HepG2 (cell line): ENCODE data around the gene CCL27. TPM values are rescaled to one million over a fixed set of nuclear protein-coding genes. Genes with fewer than 3 reads are reported as not detected.

Experiments used
- AKAP8 ChIP-seq: sonication (generic); formaldehyde crosslinking; IDR thresholded peaks from 2 replicates; pipeline ENCODE4 v1.5.1; 2020; ENCODE audit warnings: mild to moderate bottlenecking, missing genetic modification reagents
- EP300 ChIP-seq, 3 experiments: sonication (generic) in 1 of 3; formaldehyde crosslinking in 1 of 3; IDR thresholded peaks; 2 replicates each; pipeline versions ENCODE4 v1.5.1 to v1.6.1; 2011 to 2020; ENCODE audit warnings: low read depth in 2 of 3, low read length in 2 of 3, borderline replicate concordance in 1 of 3, improper control_type of control experiment in 1 of 3, mild to moderate bottlenecking in 1 of 3, missing genetic modification reagents in 1 of 3, moderate library complexity in 1 of 3
- FOXA3 ChIP-seq: IDR thresholded peaks from 2 replicates; pipeline ENCODE4 v1.6.1; 2016; ENCODE audit warnings: missing genetic modification reagents, missing compliant biosample characterization
- NBN ChIP-seq: fragments of 450-650 bp; conservative IDR thresholded peaks from 2 replicates; pipeline ENCODE4 v1.6.1; 2017
- RFX3 ChIP-seq: IDR thresholded peaks from 2 replicates; pipeline ENCODE4 v1.6.1; 2016; ENCODE audit warnings: missing biosample characterization, missing genetic modification reagents
- ZBTB21 ChIP-seq: sonication (generic); formaldehyde crosslinking; IDR thresholded peaks from 2 replicates; pipeline ENCODE4 v1.4.0; 2020; ENCODE audit warnings: missing genetic modification reagents
- ZNF335 ChIP-seq: sonication (generic); formaldehyde crosslinking; IDR thresholded peaks from 2 replicates; pipeline ENCODE4 v1.4.0; 2020; ENCODE audit warnings: missing genetic modification reagents
- ZNF567 ChIP-seq: sonication (generic); formaldehyde crosslinking; IDR thresholded peaks from 2 replicates; pipeline ENCODE4 v1.8.1; 2023; ENCODE audit warnings: mild to moderate bottlenecking, missing genetic modification reagents, borderline replicate concordance
- ZNF724P ChIP-seq: sonication (generic); formaldehyde crosslinking; IDR thresholded peaks from 2 replicates; pipeline ENCODE4 v1.8.0; 2022; ENCODE audit warnings: missing genetic modification reagents, borderline replicate concordance
- ZNF790 ChIP-seq: sonication (generic); formaldehyde crosslinking; IDR thresholded peaks from 2 replicates; pipeline ENCODE4 v1.8.0; 2022; ENCODE audit warnings: missing genetic modification reagents, mild to moderate bottlenecking, borderline replicate concordance
- polyA plus RNA-seq, 8 experiments: library from polyadenylated mRNA; depleted of rRNA in 3 of 8; stranded (reverse) in 7 of 8; unstranded in 1 of 8; fragments of >200 nt; fragmentation: Illumina TruSeq in 4 of 8; extraction: Trizol in 4 of 8; gene quantifications; 2 replicates each; pipeline versions ENCODE4 v1.2.1 to v1.2.3, GENCODE V29; 2011 to 2016; ENCODE audit warnings: low read depth in 4 of 8, missing spikeins in 1 of 8, mixed read lengths in 1 of 8; ENCODE audit not compliant: insufficient read depth in 1 of 8
- total RNA-seq, 5 experiments: library from RNA; depleted of rRNA; stranded (reverse); fragments of >200 nt; fragmentation: Illumina TruSeq; extraction: Trizol; gene quantifications; 2 replicates each; pipeline ENCODE4 v1.2.3, GENCODE V29; 2016; ENCODE audit warnings: low read depth in 1 of 5
- TF ChIP-seq, protein P1 (sequence below), 2 experiments: sonication (generic) in 1 of 2; formaldehyde crosslinking in 1 of 2; IDR thresholded peaks; 2 replicates each; pipeline versions ENCODE4 v1.5.1 to v1.6.1; 2011 to 2020; ENCODE audit warnings: borderline replicate concordance in 1 of 2, low read depth in 1 of 2, low read length in 1 of 2, mild to moderate bottlenecking in 1 of 2, missing genetic modification reagents in 1 of 2, moderate library complexity in 1 of 2
- TF ChIP-seq, protein P2 (sequence below): IDR thresholded peaks from 2 replicates; pipeline ENCODE4 v1.6.1; 2016
- TF ChIP-seq, protein P3 (sequence below): sonication (generic); formaldehyde crosslinking; IDR thresholded peaks from 2 replicates; pipeline ENCODE4 v1.4.0; 2020; ENCODE audit warnings: missing genetic modification reagents, borderline replicate concordance
- TF ChIP-seq, protein P4 (sequence below): sonication (generic); formaldehyde crosslinking; IDR thresholded peaks from 2 replicates; pipeline ENCODE4 v1.4.0; 2020; ENCODE audit warnings: mild to moderate bottlenecking, missing genetic modification reagents, borderline replicate concordance
- TF ChIP-seq, protein P5 (sequence below): sonication (generic); formaldehyde crosslinking; IDR thresholded peaks from 2 replicates; pipeline ENCODE4 v1.5.1; 2020; ENCODE audit warnings: mild to moderate bottlenecking, missing genetic modification reagents

CCL27 gene
- total and polyA plus RNA-seq, 2 of the 13 experiments (the other 11 are each of a cell fraction or from before 2014, with no cell fraction given) = not detected

DNA sequence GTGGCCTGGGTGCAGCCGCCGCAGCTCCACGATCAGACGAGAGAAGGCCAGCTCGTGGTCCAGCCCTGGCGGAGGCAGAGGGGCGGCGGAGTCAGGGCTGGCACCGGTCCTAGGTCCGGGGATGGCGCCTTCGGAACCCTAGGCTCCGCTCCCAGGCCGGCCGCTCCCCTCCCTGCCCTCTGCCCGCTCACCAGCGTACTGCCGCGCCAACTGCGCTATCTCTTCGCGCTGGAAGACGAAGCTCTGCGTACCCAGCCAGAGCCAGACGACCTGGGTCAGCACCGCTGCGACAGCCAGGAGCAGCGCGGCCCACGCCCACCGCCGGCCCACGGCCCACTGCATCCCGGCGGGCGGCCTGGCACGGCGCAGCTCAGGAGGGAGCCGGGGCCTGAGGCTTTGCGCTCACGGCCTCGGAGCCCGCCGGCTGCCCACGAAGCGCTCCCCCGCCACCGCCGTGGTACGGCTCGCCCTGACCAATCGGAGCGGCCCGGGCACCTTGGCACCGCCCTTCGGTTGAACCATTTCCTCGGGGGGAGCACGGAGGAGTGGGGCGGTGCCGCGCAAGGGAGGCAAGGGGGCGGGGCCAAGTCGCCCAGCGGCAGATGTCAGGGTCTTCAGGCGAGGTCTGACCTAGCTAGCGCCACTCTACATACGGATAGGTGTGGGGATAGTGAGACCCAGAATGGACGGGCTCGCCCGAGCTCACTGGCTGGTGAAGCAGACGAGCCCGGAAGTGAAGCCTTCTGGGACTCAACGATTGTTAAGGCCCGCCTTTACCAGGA lies 24.9 kb downstream of the CCL27 start, which contains the start of gene SIGMAR1 (continued):
- TF ChIP-seq, protein P1, sequence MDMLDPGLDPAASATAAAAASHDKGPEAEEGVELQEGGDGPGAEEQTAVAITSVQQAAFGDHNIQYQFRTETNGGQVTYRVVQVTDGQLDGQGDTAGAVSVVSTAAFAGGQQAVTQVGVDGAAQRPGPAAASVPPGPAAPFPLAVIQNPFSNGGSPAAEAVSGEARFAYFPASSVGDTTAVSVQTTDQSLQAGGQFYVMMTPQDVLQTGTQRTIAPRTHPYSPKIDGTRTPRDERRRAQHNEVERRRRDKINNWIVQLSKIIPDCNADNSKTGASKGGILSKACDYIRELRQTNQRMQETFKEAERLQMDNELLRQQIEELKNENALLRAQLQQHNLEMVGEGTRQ (IDR thresholded peaks at IDR 0.05; ENCODE audit: low read depth, low read length) = no peak
- TF ChIP-seq, protein P1 (CRISPR knock-in tag; IDR thresholded peaks at IDR 0.05; ENCODE audit: borderline replicate concordance) = peak; percentile 22; the same call in 1 of the 2 replicates
- peak; percentile 35; the same call in 1 of the 2 replicates for TF ChIP-seq ZNF724P (CRISPR knock-in tag)
- TF ChIP-seq NBN = no peak
- no peak; the same call in 1 of the 2 replicates for TF ChIP-seq ZNF790 (CRISPR knock-in tag)
- TF ChIP-seq, protein P2, sequence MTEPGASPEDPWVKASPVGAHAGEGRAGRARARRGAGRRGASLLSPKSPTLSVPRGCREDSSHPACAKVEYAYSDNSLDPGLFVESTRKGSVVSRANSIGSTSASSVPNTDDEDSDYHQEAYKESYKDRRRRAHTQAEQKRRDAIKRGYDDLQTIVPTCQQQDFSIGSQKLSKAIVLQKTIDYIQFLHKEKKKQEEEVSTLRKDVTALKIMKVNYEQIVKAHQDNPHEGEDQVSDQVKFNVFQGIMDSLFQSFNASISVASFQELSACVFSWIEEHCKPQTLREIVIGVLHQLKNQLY = no peak
- TF ChIP-seq RFX3 (CRISPR knock-in tag) = no peak
- no peak for TF ChIP-seq ZBTB21 (CRISPR knock-in tag)
- no peak for TF ChIP-seq ZNF567 (CRISPR knock-in tag)
- peak; percentile 87 for TF ChIP-seq ZNF335 (CRISPR knock-in tag)
- TF ChIP-seq EP300 (IDR thresholded peaks at IDR 0.05; ENCODE audit: low read depth in 2 of 2, low read length in 2 of 2) = no peak
- TF ChIP-seq EP300 (CRISPR knock-in tag; IDR thresholded peaks at IDR 0.05; ENCODE audit: borderline replicate concordance) = no peak
- peak; percentile 58; the same call in 1 of the 2 replicates for TF ChIP-seq AKAP8 (CRISPR knock-in tag)
- no peak for TF ChIP-seq FOXA3 (CRISPR knock-in tag)
- TF ChIP-seq, protein P3, sequence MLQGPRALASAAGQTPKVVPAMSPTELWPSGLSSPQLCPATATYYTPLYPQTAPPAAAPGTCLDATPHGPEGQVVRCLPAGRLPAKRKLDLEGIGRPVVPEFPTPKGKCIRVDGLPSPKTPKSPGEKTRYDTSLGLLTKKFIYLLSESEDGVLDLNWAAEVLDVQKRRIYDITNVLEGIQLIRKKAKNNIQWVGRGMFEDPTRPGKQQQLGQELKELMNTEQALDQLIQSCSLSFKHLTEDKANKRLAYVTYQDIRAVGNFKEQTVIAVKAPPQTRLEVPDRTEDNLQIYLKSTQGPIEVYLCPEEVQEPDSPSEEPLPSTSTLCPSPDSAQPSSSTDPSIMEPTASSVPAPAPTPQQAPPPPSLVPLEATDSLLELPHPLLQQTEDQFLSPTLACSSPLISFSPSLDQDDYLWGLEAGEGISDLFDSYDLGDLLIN (CRISPR knock-in tag) = no peak
- TF ChIP-seq, protein P4, sequence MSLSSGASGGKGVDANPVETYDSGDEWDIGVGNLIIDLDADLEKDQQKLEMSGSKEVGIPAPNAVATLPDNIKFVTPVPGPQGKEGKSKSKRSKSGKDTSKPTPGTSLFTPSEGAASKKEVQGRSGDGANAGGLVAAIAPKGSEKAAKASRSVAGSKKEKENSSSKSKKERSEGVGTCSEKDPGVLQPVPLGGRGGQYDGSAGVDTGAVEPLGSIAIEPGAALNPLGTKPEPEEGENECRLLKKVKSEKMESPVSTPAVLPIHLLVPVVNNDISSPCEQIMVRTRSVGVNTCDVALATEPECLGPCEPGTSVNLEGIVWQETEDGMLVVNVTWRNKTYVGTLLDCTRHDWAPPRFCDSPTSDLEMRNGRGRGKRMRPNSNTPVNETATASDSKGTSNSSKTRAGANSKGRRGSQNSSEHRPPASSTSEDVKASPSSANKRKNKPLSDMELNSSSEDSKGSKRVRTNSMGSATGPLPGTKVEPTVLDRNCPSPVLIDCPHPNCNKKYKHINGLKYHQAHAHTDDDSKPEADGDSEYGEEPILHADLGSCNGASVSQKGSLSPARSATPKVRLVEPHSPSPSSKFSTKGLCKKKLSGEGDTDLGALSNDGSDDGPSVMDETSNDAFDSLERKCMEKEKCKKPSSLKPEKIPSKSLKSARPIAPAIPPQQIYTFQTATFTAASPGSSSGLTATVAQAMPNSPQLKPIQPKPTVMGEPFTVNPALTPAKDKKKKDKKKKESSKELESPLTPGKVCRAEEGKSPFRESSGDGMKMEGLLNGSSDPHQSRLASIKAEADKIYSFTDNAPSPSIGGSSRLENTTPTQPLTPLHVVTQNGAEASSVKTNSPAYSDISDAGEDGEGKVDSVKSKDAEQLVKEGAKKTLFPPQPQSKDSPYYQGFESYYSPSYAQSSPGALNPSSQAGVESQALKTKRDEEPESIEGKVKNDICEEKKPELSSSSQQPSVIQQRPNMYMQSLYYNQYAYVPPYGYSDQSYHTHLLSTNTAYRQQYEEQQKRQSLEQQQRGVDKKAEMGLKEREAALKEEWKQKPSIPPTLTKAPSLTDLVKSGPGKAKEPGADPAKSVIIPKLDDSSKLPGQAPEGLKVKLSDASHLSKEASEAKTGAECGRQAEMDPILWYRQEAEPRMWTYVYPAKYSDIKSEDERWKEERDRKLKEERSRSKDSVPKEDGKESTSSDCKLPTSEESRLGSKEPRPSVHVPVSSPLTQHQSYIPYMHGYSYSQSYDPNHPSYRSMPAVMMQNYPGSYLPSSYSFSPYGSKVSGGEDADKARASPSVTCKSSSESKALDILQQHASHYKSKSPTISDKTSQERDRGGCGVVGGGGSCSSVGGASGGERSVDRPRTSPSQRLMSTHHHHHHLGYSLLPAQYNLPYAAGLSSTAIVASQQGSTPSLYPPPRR (CRISPR knock-in tag) = no peak
- TF ChIP-seq, protein P5, sequence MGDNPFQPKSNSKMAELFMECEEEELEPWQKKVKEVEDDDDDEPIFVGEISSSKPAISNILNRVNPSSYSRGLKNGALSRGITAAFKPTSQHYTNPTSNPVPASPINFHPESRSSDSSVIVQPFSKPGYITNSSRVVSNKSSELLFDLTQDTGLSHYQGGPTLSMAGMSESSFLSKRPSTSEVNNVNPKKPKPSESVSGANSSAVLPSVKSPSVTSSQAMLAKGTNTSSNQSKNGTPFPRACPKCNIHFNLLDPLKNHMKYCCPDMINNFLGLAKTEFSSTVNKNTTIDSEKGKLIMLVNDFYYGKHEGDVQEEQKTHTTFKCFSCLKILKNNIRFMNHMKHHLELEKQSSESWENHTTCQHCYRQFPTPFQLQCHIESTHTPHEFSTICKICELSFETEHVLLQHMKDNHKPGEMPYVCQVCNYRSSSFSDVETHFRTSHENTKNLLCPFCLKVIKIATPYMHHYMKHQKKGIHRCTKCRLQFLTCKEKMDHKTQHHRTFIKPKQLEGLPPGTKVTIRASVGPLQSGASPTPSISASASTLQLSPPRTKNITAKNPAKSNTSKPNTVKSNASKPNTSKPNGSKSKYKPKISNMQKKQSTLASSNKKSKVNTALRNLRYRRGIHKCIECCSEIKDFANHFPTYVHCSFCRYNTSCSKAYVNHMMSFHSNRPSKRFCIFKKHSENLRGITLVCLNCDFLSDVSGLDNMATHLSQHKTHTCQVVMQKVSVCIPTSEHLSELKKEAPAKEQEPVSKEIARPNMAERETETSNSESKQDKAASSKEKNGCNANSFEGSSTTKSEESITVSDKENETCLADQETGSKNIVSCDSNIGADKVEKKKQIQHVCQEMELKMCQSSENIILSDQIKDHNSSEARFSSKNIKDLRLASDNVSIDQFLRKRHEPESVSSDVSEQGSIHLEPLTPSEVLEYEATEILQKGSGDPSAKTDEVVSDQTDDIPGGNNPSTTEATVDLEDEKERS (CRISPR knock-in tag) = peak; percentile 76; the same call in 1 of the 2 replicates
